ENCODE data around the gene ZNF599.
"Not testable (repeated sequence)": the region's sequence is repeated elsewhere in the genome, so short reads cannot be mapped to it uniquely, and the experiment has no call there.

Gene ZNF599

DNA sequence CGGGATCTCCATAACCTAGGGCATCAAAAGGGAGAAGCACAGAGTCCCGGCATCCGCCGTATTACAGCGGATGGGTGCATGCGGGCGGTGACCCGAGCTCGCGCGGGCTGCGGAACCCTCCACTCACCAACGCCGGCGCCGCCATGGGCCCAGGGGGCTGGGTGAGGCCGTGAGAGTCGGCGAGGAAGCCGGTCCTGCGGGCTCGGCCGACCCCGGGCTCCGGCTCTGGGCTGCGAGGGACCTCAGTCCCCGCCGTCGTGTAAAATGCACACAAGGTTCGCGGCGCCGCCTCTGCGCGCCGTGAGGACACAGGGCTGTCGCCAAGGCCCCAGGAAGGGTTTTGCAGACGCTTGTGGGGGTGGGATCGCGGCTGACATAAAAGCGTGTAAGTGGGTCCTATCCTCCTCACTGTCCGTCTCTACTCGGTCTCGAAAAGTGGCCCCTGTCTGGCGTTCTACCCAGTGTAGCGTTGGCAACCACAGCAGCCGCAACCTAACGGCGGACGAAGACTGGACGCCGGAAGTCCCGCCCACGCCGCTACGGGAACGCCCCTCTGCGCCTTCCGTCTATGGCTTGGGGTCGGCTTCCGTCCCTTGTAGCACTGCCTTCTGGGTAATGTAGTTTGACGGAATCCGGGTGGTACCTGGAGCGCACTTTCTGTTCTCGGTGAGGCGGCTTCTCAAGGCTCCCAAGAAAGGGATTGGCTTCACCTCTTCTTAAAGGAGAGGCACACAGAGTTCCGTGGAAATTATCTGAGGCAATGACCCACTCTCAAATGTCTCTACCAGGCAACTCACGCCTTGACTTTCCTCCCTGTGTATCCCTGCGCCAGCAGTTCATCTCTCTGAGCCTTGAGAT is at the start of gene ZNF599:
Gene ZNF599, minus strand, starts transcription at position 519 of the 858 bp plus-strand sequence. Its CDS starts 374 bp downstream, at position 145.
- DNase-seq, result peak; percentile 90 to 92

- DNase-seq, result peak; percentile 18 to 39
Observed at GRCh38 chr19:34818270-34818669, 45.3 kb upstream of the ZNF599 start.

- DNase-seq, result no peak
Observed at GRCh38 chr19:34816708-34817107, 43.7 kb upstream of the ZNF599 start.

GRCh38 chr19:34808566-34808965 is 35.6 kb upstream of the ZNF599 start:
- DNase-seq, result no peak

GRCh38 chr19:34806976-34807860 is 34.2 kb upstream of the ZNF599 start:
- no peak for DNase-seq

GRCh38 chr19:34804115-34804514 is 31.1 kb upstream of the ZNF599 start:
- DNase-seq, result no peak

DNA sequence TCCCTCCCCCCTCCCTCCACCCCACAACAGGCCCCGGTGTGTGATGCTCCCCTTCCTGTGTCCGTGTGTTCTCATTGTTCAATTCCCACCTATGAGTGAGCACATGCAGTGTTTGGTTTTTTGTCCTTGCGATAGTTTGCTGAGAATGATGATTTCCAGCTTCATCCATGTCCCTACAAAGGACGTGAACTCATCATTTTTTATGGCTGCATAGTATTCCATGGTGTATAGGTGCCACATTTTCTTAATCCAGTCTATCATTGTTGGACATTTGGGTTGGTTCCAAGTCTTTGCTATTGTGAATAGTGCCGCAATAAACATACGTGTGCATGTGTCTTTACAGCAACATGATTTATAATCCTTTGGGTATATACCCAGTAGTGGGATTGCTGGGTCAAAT is 23.9 kb upstream of the ZNF599 start:
- not testable (repeated sequence) for DNase-seq

GRCh38 chr19:34794066-34794960 is 21.3 kb upstream of the ZNF599 start:
- no peak for DNase-seq

DNA sequence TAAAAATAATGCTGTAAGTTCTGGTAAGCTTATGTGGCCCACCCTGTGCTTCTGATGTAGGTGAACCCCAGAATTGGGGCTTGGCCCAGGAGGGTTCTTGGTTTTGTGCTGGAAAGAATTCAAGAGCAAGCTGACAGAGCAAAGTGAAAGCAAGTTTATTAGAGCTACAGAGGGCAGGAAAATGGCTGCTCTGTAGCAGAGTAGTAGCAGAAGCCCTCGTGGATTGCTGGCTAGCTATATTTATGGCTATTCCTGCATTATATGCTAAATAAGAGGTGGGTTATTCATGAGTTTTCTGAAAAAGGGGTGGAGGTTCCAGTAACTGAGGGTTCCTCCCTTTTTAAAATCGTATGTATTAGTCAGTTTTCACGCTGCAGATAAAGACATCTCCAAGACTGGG is 20.6 kb upstream of the ZNF599 start:
- no peak for DNase-seq

- no peak for DNase-seq
Observed at GRCh38 chr19:34788074-34788473, 15.1 kb upstream of the ZNF599 start.

GRCh38 chr19:34787059-34787824 is 14.2 kb upstream of the ZNF599 start:
- no peak for DNase-seq

- no peak for DNase-seq
Observed at GRCh38 chr19:34786236-34786635, 13.2 kb upstream of the ZNF599 start.

DNA sequence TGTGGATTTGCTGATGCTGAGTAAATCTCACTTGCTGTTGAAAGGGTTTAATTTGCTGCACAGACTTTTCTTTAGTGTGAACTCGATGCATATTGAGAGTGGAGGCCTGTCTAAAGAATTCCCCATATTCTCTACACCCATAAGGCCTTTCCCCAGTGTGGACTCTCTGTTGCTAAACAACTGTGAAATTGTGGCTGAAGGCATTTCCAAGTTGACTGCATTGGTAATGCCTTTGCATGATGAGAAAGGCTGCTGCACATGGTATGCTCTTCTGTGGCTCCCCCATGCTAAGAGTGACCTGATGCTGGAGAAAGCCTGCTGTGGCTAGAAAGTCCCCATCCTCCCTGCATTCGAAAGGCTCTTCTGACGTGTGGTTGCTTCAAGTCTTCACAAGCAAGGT is 6.6 kb upstream of the ZNF599 start:
- DNase-seq, result no peak

DNA sequence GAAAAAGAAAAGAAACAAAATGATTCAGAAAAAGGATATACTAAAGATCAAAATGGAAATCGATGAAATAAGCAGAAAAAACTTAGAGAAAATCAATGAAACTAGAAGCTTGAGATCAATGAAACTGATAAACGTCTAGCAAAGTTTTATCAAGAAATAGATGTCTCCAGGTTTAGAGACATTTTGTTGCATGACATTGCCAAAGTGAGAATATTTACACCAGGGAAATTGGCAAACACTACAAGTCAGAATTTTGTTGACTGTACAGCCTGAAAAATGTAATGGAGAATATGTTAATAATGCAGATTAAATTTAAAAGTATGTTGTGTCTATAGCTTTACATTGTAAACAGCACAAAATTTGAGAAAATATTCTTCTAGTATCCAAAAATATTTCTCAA is 5.3 kb upstream of the ZNF599 start:
- DNase-seq, result no peak

DNA sequence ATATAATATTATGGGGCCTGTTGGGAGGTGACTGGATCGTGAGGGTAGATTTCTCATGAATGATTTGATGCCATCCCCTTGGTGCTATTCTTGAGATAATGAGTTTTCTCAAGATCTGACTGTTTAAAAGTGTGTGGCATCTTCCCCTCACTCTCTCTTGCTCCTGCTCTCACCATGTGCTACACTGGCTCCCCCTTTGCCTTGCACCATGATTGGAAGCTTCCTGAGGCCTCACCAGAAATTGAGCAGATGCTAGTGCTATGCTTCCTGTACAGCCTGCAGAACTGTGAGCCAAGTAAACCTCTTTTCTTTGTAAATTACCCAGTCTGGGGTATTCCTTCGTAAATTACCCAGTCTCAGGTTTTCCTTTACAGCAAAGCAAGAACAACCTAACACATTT is 1.8 kb upstream of the ZNF599 start:
- no peak for DNase-seq

- DNase-seq, result no peak
Observed at GRCh38 chr19:34773555-34773864, 495 bp upstream of the ZNF599 start.

DNA sequence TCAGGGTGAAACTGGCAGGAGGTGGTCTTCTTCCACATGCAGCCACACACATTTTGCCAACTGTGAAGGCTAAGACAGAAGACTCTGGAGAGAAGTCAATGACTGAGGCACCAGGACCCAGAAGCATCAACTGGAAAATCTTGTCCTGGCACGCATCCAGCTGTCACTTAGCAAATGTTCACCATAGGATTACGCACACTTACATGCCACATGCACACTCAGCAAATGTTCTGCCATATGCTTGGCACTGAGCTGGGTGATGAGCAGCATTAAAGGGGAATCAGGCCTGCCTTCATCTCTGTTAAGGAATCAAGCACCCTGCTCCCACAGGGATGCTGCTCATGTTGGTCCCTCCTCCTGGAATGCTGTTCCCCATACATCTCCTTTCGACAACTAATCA is 5.1 kb downstream of the ZNF599 start:
- DNase-seq, result no peak

DNA sequence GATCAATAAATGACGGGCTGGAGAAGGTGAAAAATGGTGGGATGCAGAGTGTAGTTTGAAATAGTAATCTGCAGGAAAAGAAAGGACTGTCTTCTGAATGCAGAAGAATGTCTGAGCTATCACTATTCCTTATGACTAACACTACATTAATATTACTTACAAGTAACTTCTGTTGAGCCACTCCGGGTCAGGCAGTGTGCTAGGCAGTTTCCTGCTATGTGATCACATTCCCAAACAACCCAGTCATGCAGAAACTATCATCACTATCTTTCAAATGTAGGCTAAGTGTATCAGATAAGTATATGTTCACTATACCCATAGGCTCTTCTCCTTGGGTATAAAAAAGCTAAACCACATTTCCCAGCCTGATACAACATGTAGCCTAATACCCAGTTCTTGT is 6.6 kb downstream of the ZNF599 start:
- DNase-seq, result no peak

DNA sequence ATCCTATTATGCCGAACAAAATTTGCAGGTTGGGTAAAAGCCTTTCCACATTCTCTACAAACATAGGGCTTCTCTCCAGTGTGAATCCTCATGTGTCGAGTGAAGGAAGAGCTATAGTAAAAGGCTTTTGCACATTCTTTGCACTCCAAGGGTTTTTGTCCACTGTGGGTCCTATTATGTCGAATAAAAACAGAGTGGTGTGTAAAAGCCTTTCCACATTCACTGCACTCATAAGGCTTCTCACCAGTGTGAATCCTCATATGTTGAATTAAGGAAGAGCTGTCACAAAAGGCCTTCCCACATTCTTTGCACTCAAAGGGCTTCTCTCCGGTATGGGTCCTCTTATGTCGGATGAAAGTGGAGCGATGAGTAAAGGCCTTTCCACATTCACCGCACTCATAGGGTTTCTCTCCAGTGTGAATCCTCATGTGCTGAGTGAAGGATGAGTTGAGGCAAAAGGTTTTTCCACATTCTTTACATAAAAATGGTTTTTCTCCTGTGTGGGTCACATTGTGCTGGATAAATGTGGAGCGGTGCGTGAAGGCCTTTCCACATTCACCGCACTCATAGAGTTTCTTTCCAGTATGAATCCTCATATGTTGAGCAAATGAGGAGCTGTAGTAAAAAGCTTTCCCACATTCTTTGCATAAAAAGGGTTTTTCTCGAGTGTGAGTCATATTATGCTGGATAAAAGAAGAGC is 13.6 kb downstream of the ZNF599 start:
- DNase-seq, result no peak

DNA sequence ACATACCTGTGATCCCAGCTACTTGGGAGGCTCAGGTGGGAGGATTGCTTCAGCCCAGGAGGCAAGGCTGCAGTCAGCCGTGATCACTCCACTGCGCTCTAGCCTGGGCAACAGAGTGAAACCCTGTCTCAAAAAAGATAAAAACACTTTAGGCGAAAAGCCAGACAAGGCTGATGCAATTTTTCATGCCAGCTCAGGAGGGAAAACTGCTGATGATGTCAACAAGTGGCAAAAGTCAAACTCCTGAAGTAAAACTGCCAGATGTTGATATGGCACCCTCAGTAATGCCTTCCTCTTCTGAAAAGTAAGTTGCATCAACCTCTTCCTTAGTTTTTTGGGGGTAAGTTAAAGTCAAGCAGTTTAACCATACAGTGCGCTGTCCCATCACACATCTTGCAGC is 15.6 kb downstream of the ZNF599 start:
- DNase-seq, result no peak

GRCh38 chr19:34744896-34745690 is 27.9 kb downstream of the ZNF599 start:
- no peak for DNase-seq

Data from Kasumi-1 (cell line).